B cell (primary cell): Measurements from ENCODE around the gene RARRES1. TPM values are rescaled to one million over a fixed set of nuclear protein-coding genes. Genes with fewer than 3 reads are reported as not detected.

Experiments
- ATAC-seq: fragments of 200-7000 bp; cut with Tn5 transposase; one replicate; pipeline ENCODE4 v1.10.0; 2021; ENCODE audit warnings: low read depth, mild to moderate bottlenecking, moderate number of reproducible peaks, moderate library complexity
- CTCF ChIA-PET: fragments of 350-600 bp; sonication (Branson Sonifier 250); formaldehyde crosslinking; loops from one replicate; lab custom pipeline; 2021; ENCODE audit warnings: antibody characterized with exemption, inconsistent platforms; lab: Charles Lee
- POLR2A ChIA-PET: fragments of 350-600 bp; sonication (Branson Sonifier 250); formaldehyde crosslinking; loops from one replicate; lab custom pipeline; 2021; ENCODE audit warnings: antibody characterized with exemption; lab: Charles Lee
- DNase-seq: peaks from one replicate; pipeline ENCODE4 v3.0.0; 2013
- H2AFZ ChIP-seq: 2 replicates; pipeline ENCODE4 v1.6.1; 2012; ENCODE audit warnings: mild to moderate bottlenecking, low read depth, low read length; ENCODE audit not compliant: insufficient read depth, poor library complexity, severe bottlenecking
- H3K27ac ChIP-seq, 2 donors: 1 replicate in 1 of 2; 2 replicates in 1 of 2; pipeline ENCODE4 v1.5.1; 2012 to 2013; ENCODE audit warnings: low read length in 2 of 2, mild to moderate bottlenecking in 2 of 2, moderate library complexity in 1 of 2
- H3K27me3 ChIP-seq, 4 experiments: fragments of 200-600 bp in 1 of 4; sonication (generic) in 1 of 4; replicated peaks in 1 of 4; 1 replicate in 2 of 4; 2 replicates in 2 of 4; pipeline versions ENCODE4 v1.6.1 to v1.7.0; 2013 to 2016; ENCODE audit warnings: low read length in 3 of 4, mild to moderate bottlenecking in 2 of 4, mixed read lengths in 1 of 4, moderate library complexity in 1 of 4; ENCODE audit not compliant: insufficient read depth in 4 of 4, control insufficient read depth in 3 of 4; ENCODE audit errors: control extremely low read depth in 1 of 4
- H3K36me3 ChIP-seq, 2 experiments: replicated peaks in 1 of 2; 1 replicate in 1 of 2; 2 replicates in 1 of 2; pipeline versions ENCODE4 v1.6.1 to v1.7.1; 2013; ENCODE audit warnings: low read length in 1 of 2; ENCODE audit not compliant: insufficient read depth in 2 of 2, control insufficient read depth in 1 of 2; ENCODE audit errors: control extremely low read depth in 1 of 2, extremely low read depth in 1 of 2
- H3K4me1 ChIP-seq, 2 donors: fragments of 200-600 bp in 1 of 2; sonication (generic) in 1 of 2; 1 replicate in 1 of 2; 2 replicates in 1 of 2; pipeline versions ENCODE4 v1.5.1 to v1.6.1; 2013 to 2017; ENCODE audit warnings: low read length in 2 of 2; ENCODE audit not compliant: control insufficient read depth in 2 of 2, insufficient read depth in 2 of 2
- H3K4me2 ChIP-seq: replicated peaks from 2 replicates; pipeline ENCODE3; 2012; ENCODE audit warnings: mild to moderate bottlenecking, low read depth, low read length; ENCODE audit not compliant: poor library complexity, severe bottlenecking
- H3K4me3 ChIP-seq, 5 experiments: fragments of 200-600 bp in 1 of 5; sonication (generic) in 1 of 5; 1 replicate in 3 of 5; 2 replicates in 2 of 5; pipeline versions ENCODE4 v1.5.1 to v1.7.0; 2011 to 2016; ENCODE audit warnings: low read length in 4 of 5, mild to moderate bottlenecking in 4 of 5, low read depth in 2 of 5, control low read depth in 1 of 5, moderate library complexity in 1 of 5; ENCODE audit not compliant: insufficient read depth in 1 of 5; ENCODE audit errors: control extremely low read depth in 1 of 5, extremely low read depth in 1 of 5
- H3K79me2 ChIP-seq: fragments of 200-600 bp; sonication (generic); one replicate; pipeline ENCODE4 v1.6.0; 2016; ENCODE audit warnings: low read length; ENCODE audit not compliant: control insufficient read depth, insufficient read depth
- H3K9ac ChIP-seq: fragments of 200-600 bp; sonication (generic); 2 replicates; pipeline ENCODE4 v1.6.1; 2017; ENCODE audit warnings: mild to moderate bottlenecking, low read length, moderate library complexity
- H3K9me3 ChIP-seq, 3 donors: one replicate each; pipeline versions ENCODE4 v1.6.1 to v1.7.1; 2013; ENCODE audit warnings: low read length in 2 of 3; ENCODE audit not compliant: control insufficient read depth in 2 of 3, insufficient read depth in 1 of 3; ENCODE audit errors: control extremely low read depth in 1 of 3
- H4K20me1 ChIP-seq: 2 replicates; pipeline ENCODE4 v1.6.0; 2012; ENCODE audit warnings: mild to moderate bottlenecking, low read length; ENCODE audit not compliant: insufficient read depth, control insufficient read depth, poor library complexity, severe bottlenecking
- H3K27ac Mint-ChIP-seq: one replicate; pipeline ENCODE4 v1.8.0; 2021; ENCODE audit warnings: mixed read lengths
- H3K27me3 Mint-ChIP-seq: one replicate; pipeline ENCODE4 v1.8.0; 2021; ENCODE audit warnings: mixed read lengths
- H3K4me1 Mint-ChIP-seq: one replicate; pipeline ENCODE4 v1.8.0; 2021; ENCODE audit warnings: mixed read lengths
- H3K4me3 Mint-ChIP-seq: one replicate; pipeline ENCODE4 v1.8.0; 2021; ENCODE audit warnings: mixed read lengths
- H3K9me3 Mint-ChIP-seq: one replicate; pipeline ENCODE4 v1.8.0; 2022; ENCODE audit warnings: mixed read lengths; ENCODE audit not compliant: insufficient read depth
- EZH2 ChIP-seq: IDR thresholded peaks from 2 replicates; pipeline ENCODE4 v1.6.1; 2012; ENCODE audit warnings: borderline replicate concordance, low read depth, mild to moderate bottlenecking, moderate library complexity, low read length; ENCODE audit not compliant: insufficient read depth, poor library complexity, severe bottlenecking
- WGBS: methylation state at CpG from one replicate; pipeline ENCODE4 v1.1.5; 2013; ENCODE audit warnings: missing lambda C conversion rate; ENCODE audit not compliant: insufficient coverage; 5-methylcytosine and 5-hydroxymethylcytosine counted together
- intact Hi-C: fragments of 100-400 bp; cut with micrococcal nuclease; formaldehyde crosslinking; loops from one replicate; pipeline ENCODE4 v1.10.0; 2022
- polyA plus RNA-seq: library from polyadenylated mRNA; depleted of rRNA; stranded (reverse); fragments of >200 nt; gene quantifications from 2 replicates; pipeline ENCODE4 v1.2.3, GENCODE V29; 2012
- total RNA-seq, 2 donors: library from RNA; stranded (reverse); fragments of 120-200 nt in 1 of 2; gene quantifications; 1 replicate in 1 of 2; 2 replicates in 1 of 2; pipeline versions ENCODE4 v1.2.3 to v1.2.4, GENCODE V29; 2013 to 2022
- TF ChIP-seq, protein P1 (sequence below): fragments of 200-600 bp; IDR thresholded peaks from one replicate; pipeline ENCODE4 v1.8.0; 2022; ENCODE audit warnings: antibody characterized with exemption, mild to moderate bottlenecking

Gene RARRES1
- total and polyA plus RNA-seq, 2 donors (not counting 1 experiment from before 2014, with no cell fraction given), result not detected

DNA sequence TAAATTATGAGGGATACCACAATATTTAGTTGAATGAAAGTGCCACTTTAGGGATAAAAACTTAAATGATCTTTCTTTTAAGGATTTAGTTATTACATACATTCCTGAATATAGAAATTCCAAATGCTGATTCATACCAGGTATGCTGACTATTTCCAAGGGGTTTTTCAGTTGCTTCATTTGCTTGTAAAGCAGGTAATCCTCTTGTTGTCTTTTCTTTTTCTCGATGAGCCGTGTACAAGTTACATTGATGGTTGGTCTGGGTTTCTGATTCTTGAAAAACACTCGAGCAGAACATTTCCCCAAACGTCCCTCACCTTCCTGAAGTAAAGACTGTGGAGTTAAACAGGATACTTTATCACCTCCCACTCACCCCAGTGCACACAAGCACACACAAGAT, 21.7 kb downstream of the RARRES1 start:
- Mint-ChIP-seq H3K27ac (no peak overlapping the region), H3K27me3 (no peaks in the 10 kb centered on the region), H3K9me3 (no peaks in the 10 kb centered on the region), H3K4me3 (no peak overlapping the region), H3K4me1 (peaks cover 5% of the 10 kb centered on the region)
- peaks cover 2 to 22% of the 10 kb centered on the region in 2 experiments for H3K36me3 ChIP-seq
- H4K20me1 ChIP-seq, result no peaks in the 10 kb centered on the region
- H3K27me3 ChIP-seq, result no peaks in the 10 kb centered on the region
- H3K79me2 ChIP-seq, result no peaks in the 10 kb centered on the region
- no peaks in the 10 kb centered on the region for H3K4me1 ChIP-seq
- no peaks in the 10 kb centered on the region for H3K9me3 ChIP-seq
- TF ChIP-seq, protein P1, sequence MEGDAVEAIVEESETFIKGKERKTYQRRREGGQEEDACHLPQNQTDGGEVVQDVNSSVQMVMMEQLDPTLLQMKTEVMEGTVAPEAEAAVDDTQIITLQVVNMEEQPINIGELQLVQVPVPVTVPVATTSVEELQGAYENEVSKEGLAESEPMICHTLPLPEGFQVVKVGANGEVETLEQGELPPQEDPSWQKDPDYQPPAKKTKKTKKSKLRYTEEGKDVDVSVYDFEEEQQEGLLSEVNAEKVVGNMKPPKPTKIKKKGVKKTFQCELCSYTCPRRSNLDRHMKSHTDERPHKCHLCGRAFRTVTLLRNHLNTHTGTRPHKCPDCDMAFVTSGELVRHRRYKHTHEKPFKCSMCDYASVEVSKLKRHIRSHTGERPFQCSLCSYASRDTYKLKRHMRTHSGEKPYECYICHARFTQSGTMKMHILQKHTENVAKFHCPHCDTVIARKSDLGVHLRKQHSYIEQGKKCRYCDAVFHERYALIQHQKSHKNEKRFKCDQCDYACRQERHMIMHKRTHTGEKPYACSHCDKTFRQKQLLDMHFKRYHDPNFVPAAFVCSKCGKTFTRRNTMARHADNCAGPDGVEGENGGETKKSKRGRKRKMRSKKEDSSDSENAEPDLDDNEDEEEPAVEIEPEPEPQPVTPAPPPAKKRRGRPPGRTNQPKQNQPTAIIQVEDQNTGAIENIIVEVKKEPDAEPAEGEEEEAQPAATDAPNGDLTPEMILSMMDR, result no peak
- no peak for TF ChIP-seq EZH2
- CTCF ChIA-PET, result no interaction called here
- no peak for DNase-seq
- POLR2A ChIA-PET, result no interaction called here
- H2AFZ ChIP-seq, result no peak overlapping the region
- no peak overlapping the region for H3K4me3 ChIP-seq
- no peak overlapping the region for H3K27ac ChIP-seq
- ATAC-seq, result no peak
- intact Hi-C loops, result no loop called here
- no CpG with 5 or more reads among the region's 4 CpGs for WGBS
- no peak overlapping the region for H3K9ac ChIP-seq
- no peak overlapping the region for H3K4me2 ChIP-seq

DNA sequence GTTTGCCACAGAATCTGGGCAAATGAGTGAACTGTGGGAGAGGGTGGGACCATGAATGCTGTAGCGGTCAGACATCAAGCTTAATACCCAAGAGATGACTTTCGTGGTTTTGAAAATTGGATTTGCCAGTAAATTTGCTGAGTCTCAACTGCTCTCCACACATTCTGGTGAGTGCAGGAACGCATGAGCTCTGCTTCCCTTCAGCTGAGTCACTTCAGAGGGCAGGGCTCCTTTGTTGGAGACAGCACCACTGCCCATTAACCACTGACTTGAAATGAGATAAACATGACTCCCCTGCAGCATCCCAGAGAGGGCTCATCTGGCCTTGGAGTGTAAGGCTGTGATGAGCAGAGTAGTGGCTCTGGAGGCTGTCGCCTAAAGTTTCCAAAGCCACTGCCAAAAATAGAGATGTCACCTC, 22.6 kb downstream of the RARRES1 start:
- no peaks in the 10 kb centered on the region for H3K27me3 Mint-ChIP-seq
- no peaks in the 10 kb centered on the region for H3K9me3 Mint-ChIP-seq
- Histone ChIP-seq H3K79me2 (no peaks in the 10 kb centered on the region), H3K4me1 (no peaks in the 10 kb centered on the region), H3K9ac (no peak overlapping the region), H3K36me3 (peaks cover 2 to 28% of the 10 kb centered on the region in 2 experiments), H3K27ac (no peak overlapping the region), H3K9me3 (no peaks in the 10 kb centered on the region), H3K27me3 (no peaks in the 10 kb centered on the region), H2AFZ (no peak overlapping the region), H4K20me1 (no peaks in the 10 kb centered on the region), H3K4me2 (no peak overlapping the region), H3K4me3 (no peak overlapping the region)
- H3K27ac Mint-ChIP-seq, result no peak overlapping the region
- DNase-seq, result no peak
- 79% methylated on average over 3 of the region's 4 CpGs for WGBS
- ChIA-PET POLR2A (no interaction called here), CTCF (no interaction called here)
- intact Hi-C loops, result no loop called here
- TF ChIP-seq, protein P1, result no peak
- TF ChIP-seq EZH2, result no peak
- ATAC-seq, result no peak
- H3K4me3 Mint-ChIP-seq, result no peak overlapping the region
- peaks cover 5% of the 10 kb centered on the region for H3K4me1 Mint-ChIP-seq
